ENCODE data around the gene RFX5. TPM values are rescaled to one million over a fixed set of nuclear protein-coding genes. Genes with fewer than 3 reads are reported as not detected.

The RFX5 gene
- total RNA-seq, 1 experiment from 2014 or later, result 52.7 TPM

- H3K27me3 ChIP-seq (ENCODE audit: insufficient read depth, low read length), result no peaks in the 10 kb centered on the region
- no peak for DNase-seq (ENCODE audit: low read depth, low spot score)
- no peak overlapping the region for H3K4me3 ChIP-seq (replicated peaks in 1 of 2; ENCODE audit: low read depth in 1 of 2, low read length in 2 of 2)
- TF ChIP-seq SIN3A (IDR thresholded peaks at IDR 0.05; ENCODE audit: low read depth) (no peak), MAX (IDR thresholded peaks at IDR 0.05) (no peak), CTCF (IDR thresholded peaks at IDR 0.05 in 2 of 3, conservative IDR thresholded peaks at IDR 0.05 in 1 of 3; ENCODE audit: borderline replicate concordance in 1 of 3, insufficient read depth in 1 of 3, low read depth in 2 of 3, low read length in 2 of 3) (no peak), SP1 (IDR thresholded peaks at IDR 0.05; ENCODE audit: low read depth) (no peak), EZH2phosphoT487 (IDR thresholded peaks at IDR 0.05; ENCODE audit: borderline replicate concordance) (no peak), ELF1 (IDR thresholded peaks at IDR 0.05; ENCODE audit: borderline replicate concordance, low read depth) (no peak), ZNF274 (IDR thresholded peaks at IDR 0.05; ENCODE audit: low read depth, low read length) (no peak)
- no peaks in the 10 kb centered on the region for H3K79me2 ChIP-seq (ENCODE audit: insufficient read depth, low read length)
- H3K9ac ChIP-seq (ENCODE audit: low read length), result no peak overlapping the region
- ChIA-PET CTCF (interaction anchor here (1.2 kb wide), 1 partner anchor 68 kb away, joined by 3 read pairs; no protein-coding TSS in a partner anchor), RAD21 (ENCODE audit: low non-redundant PET in 1 of 2, low total read pairs in 2 of 2, uncharacterized antibody in 2 of 2, unreplicated experiment in 2 of 2) (no interaction called here), POLR2A (no interaction called here)
- no peaks in the 10 kb centered on the region for H4K20me1 ChIP-seq (ENCODE audit: insufficient read depth)
- BruUV-seq (replicated peaks), result no TSS peak
- H3K27ac ChIP-seq (ENCODE audit: low read depth, low read length), result no peak overlapping the region
- ATAC-seq, result no peak
- H2AFZ ChIP-seq (ENCODE audit: low read depth, low read length, poor library complexity, severe bottlenecking), result no peak overlapping the region
- intact Hi-C loops (cut with micrococcal nuclease), result no loop called here
- H3K9me3 ChIP-seq (ENCODE audit: control insufficient read depth in 1 of 2, insufficient read depth in 1 of 2, low read depth in 1 of 2, low read length in 2 of 2), result no peaks in the 10 kb centered on the region
- no peaks in the 10 kb centered on the region for H3K9me2 ChIP-seq (ENCODE audit: insufficient read depth)
- peaks cover 0 to 2% of the 10 kb centered on the region in 2 experiments; a peak in 1 of 4 replicates for H3K4me1 ChIP-seq (ENCODE audit: control insufficient read depth in 1 of 2, insufficient read depth in 2 of 2, low read length in 2 of 2)
- no peak overlapping the region for H3K4me2 ChIP-seq (ENCODE audit: low read length)
- H3K36me3 ChIP-seq (ENCODE audit: control insufficient read depth in 1 of 2, insufficient read depth in 2 of 2, low read length in 2 of 2), result no peaks in the 10 kb centered on the region
Measured at GRCh38 chr1:151368393-151369301, 21.6 kb upstream of the RFX5 start.

All from HCT116 (cell line).